ENCODE data around the gene ADORA2A.

DNA sequence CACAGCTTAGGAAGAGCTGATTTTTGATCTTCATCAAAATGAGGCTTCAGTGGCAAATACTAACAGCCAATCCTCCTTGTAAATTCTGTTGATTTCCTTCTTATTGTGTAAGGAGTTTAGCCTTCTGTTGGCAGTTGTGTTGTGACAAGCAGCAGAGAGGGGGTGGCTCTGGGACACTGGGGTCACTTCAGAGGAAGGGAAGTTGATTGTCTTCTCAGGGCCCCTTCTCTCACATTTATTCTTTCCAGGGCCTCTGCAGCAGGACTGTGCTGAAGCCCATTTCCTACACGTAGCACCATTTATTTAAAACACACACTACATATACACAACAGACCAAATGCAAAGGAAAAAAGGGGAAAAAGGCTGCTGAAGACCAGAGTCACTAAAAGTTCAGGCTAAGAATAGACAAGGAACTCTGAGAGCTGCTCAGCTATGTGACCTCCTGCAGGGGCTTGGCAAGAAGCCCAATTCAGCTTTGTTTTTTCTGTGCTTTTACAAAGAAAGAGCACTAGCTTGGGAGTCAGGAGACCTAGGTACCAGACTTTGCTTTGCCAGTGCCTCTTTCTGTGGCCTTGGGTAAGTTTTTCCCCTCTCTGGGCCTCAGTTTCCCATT lies 39.4 kb downstream of the ADORA2A start:
- TF ChIP-seq CTCF (IDR thresholded peaks at IDR 0.05) (no peak), POLR2A (IDR thresholded peaks at IDR 0.05) (no peak)
